ENCODE data around the gene BPIFB2.

Gene BPIFB2

GRCh38 chr20:33018169-33018931, 10.8 kb downstream of the BPIFB2 start:
- no peak for DNase-seq (ENCODE audit: extremely low spot score, insufficient read length, low read depth)
- no peak for FAIRE-seq

- FAIRE-seq: no peak
- DNase-seq (ENCODE audit: extremely low spot score, insufficient read length, low read depth): no peak
These were observed 12.2 kb downstream of the BPIFB2 start for GRCh38 chr20:33019465-33020277.

GRCh38 chr20:33020278-33021161, 13.0 kb downstream of the BPIFB2 start:
- DNase-seq (ENCODE audit: extremely low spot score, insufficient read length, low read depth) (no peak), FAIRE-seq (no peak)

DNA sequence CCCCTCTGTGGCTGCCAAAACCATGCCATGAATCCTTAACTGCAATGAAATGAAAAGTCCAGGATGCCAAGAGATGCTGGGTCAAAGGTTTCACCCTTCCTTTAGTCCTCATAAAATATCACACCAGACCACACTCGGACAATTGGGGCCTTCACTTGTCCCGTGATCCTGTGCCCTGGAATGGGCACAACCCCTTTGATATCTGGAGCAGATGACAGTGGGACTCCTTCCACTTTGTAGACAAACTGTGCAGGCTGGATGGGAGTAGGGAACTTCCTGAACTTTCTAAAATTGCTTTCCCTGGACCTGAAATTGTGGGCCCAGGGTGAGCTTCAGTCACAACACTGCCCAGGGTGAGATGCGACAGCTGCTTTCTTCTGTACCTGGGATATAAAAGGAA, 14.4 kb downstream of the BPIFB2 start:
- DNase-seq (ENCODE audit: extremely low spot score, insufficient read length, low read depth) (no peak), FAIRE-seq (no peak)

DNA sequence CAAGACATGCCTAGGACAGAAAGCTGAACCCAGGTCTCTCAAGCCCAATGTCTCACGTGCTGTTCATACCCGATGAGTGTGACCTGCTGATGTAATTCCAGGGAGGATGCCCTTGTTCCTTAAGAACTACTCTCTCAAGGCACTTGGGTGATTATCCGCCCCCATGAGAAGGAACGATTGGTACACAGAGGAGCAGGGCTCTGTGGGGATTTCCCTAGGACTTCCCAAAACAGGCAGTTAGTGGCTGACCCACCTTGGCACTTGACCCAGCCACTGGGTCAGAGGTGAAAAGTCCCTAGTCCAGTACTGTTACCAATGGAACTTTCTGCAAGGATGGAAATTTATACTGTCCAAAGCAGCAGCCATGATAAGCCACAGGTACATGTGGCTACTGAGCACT, 14.8 kb downstream of the BPIFB2 start:
- FAIRE-seq (no peak), DNase-seq (ENCODE audit: extremely low spot score, insufficient read length, low read depth) (no peak)

DNA sequence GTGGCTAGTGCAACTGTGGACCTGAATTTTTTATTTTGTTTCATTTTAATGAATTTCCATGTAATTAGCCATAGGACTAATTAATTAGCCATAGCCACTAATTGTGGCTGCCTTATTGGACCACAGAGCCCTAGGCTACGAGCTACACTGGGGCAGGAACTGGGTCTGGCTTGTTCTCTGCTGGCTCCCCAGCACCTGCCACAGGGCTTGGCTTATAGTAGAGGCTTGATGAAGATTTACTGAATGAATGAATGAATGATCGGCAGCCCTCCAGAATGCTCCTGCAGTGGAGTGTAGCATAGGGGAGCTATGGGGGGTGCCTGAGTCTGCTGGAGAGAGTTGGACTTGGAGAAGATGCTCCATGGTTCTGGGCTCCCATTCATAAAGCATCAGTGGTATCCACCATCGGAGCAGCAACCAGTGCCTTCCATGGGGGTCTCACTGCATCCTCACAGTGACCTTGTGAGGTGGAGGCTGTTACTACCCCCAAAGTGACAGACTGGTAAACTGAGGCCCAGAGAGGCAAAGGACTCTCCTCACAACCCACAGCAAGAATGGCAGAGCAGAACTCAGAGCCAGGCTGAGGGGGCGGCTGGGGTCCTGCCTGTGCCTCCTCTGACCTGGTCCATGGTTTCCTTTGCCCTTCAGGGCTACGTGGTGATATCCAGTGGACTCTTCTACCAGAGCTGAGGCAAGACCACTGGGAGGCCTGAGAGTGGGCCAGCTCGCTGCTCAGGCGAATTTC, 15.4 kb downstream of the BPIFB2 start:
- FAIRE-seq (no peak), DNase-seq (ENCODE audit: extremely low spot score, insufficient read length, low read depth) (no peak)

DNA sequence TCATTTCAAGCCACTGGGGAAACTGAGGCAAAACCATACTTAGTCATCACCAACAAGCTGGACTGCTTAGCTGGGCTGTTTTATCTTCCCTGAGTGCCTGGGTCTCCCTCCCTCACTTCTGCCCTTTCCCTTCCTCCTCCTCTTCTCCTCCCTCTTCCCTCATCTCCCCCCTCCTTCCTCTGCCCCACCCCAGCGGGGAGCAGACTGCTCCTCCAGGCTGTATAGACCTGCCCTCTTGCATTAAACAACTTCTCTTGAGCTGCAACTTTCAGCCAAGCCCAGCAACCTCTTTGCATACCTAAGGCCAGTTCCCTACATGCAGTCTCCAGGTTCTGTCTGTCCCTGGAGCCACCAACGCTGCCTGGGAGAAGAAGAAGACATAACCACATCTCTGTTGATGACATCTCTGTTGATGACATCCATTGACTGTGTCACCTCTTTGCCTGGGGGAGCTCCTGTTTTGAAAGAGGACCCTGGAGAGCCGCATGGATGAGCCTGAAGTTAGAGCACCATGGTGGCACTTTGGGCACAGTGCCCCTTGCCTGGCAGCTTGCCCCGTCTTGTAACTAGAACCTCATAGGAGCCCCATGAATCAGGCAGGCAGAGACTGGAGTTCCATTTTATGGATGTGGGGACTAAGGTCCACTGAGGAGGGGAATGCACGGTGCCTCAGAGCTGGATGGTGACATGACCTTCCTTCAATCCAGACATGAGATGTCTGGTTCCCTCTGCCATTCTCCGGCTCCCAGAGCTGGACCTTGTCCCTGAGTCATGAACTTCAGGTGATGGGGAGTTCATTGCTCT, 16.1 kb downstream of the BPIFB2 start:
- FAIRE-seq (no peak), DNase-seq (ENCODE audit: extremely low spot score, insufficient read length, low read depth) (no peak)

- FAIRE-seq (no peak), DNase-seq (ENCODE audit: extremely low spot score, insufficient read length, low read depth) (no peak)
These were observed 16.7 kb downstream of the BPIFB2 start for GRCh38 chr20:33024243-33024560.

GRCh38 chr20:33024609-33025317, 17.3 kb downstream of the BPIFB2 start:
- FAIRE-seq: no peak
- DNase-seq (ENCODE audit: extremely low spot score, insufficient read length, low read depth): no peak

DNA sequence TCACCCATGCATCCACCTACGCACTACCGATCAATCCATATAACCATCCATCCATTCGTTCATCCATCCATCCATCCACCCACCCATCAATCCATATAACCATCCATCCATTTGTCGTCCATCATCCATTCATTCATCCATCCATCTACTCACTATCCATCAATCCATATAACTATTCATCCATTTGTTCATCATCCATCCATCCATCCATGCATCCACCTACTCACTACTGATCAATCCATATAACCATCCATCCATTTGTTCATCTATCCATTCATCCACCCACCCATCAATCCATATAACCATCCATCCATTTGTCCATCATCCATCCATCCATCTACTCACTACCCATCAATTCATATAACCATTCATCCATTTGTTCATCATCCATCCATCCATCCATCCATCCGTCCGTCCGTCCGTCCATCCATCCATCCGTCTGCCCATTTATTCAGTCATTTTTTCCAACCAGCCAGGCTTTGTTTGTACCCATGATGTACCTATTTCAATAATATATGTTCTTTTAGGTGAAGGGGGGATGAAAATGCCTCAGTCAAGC, 17.9 kb downstream of the BPIFB2 start:
- FAIRE-seq: no peak
- no peak for DNase-seq (ENCODE audit: extremely low spot score, insufficient read length, low read depth)

GRCh38 chr20:33026072-33026778, 18.7 kb downstream of the BPIFB2 start:
- DNase-seq (ENCODE audit: extremely low spot score, insufficient read length, low read depth) (no peak), FAIRE-seq (no peak)

DNA sequence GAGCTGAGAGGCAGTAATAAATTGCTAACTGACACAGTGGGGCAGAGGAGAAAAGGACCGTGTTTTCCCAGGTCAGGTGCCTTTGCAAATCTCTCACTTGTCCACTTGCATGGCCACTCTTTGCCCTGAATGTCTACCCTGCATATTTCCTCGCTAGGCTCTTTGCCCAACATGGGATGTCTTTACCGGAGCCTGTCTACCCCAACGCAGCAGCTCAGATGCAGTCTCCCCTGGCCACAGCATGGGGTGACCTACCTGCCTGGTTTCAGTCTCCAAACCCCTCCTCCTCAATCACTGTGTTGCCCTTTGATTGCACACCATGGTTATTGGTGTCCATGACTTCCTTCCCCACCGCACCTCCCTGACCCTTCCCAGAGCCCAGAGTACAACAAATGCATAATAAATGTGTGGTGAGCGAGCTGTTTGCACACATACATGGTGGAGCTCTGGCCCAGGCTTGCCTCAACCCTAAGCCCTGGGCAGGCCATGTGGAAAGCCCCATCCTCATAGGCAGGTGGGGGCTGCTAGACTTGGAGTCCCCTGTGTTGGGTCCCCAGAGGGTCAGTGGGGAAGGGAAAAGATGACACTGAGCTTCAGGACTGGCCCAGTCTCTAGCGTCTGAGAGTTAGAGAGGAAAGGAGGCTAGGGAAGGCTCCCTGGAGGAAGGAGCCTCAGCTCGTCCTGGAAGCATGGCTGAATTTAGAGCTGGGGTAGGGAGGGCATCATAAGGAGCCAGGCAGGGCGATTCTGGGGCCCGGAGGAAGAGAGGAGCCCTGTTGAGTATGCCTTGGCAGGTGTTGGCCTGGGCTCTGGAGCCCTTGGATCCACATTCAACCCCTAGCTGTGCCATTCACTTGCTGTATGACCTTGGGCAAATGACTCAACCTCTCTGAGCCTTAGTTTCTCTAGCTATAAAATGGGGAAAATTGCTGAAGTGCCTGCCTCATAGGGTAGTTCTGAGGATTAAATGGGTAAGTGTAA, 19.6 kb downstream of the BPIFB2 start:
- FAIRE-seq (no peak), DNase-seq (ENCODE audit: extremely low spot score, insufficient read length, low read depth) (no peak)

GRCh38 chr20:33027769-33028751, 20.6 kb downstream of the BPIFB2 start:
- DNase-seq (ENCODE audit: extremely low spot score, insufficient read length, low read depth) (no peak), FAIRE-seq (no peak)

GRCh38 chr20:33028875-33029274, 21.4 kb downstream of the BPIFB2 start:
- FAIRE-seq (no peak), DNase-seq (ENCODE audit: extremely low spot score, insufficient read length, low read depth) (no peak)

- DNase-seq (ENCODE audit: extremely low spot score, insufficient read length, low read depth): no peak
- FAIRE-seq: no peak
These were observed 22.6 kb downstream of the BPIFB2 start for GRCh38 chr20:33030076-33030475.
